ENCODE measurements around the gene IL4R. TPM values are rescaled to one million over a fixed set of nuclear protein-coding genes. Genes with fewer than 3 reads are reported as not detected.

IL4R gene
- total and polyA plus RNA-seq, 7 donors, result 16.9 to 177 (median 55.3) TPM

GRCh38 chr16:27284865-27285675 lies 28.7 kb upstream of the IL4R start:
- Histone ChIP-seq H3K27ac (no peak overlapping the region), H3K4me3 (no peak overlapping the region), H3K4me1 (no peaks in the 10 kb centered on the region), H3K36me3 (no peaks in the 10 kb centered on the region), H3K27me3 (no peaks in the 10 kb centered on the region), H3K9me3 (no peaks in the 10 kb centered on the region)
- TF ChIP-seq POLR2AphosphoS5 (IDR thresholded peaks at IDR 0.05), result no peak
- TF ChIP-seq EP300 (IDR thresholded peaks at IDR 0.05), result no peak
- TF ChIP-seq CTCF (IDR thresholded peaks at IDR 0.05), result no peak
- no peak for TF ChIP-seq POLR2A (IDR thresholded peaks at IDR 0.05)
- no peak for DNase-seq
- 85 to 86% methylated on average over 7 of the region's 7 CpGs for WGBS, 2 donors
- intact Hi-C loops (cut with DNase I), result no loop called here

GRCh38 chr16:27285676-27286196 lies 28.0 kb upstream of the IL4R start:
- H3K27me3 ChIP-seq, result no peaks in the 10 kb centered on the region
- intact Hi-C loops (cut with DNase I), result no loop called here
- no peaks in the 10 kb centered on the region for H3K9me3 ChIP-seq
- 79 to 87% methylated on average over 6 of the region's 6 CpGs for WGBS, 2 donors
- H3K36me3 ChIP-seq, result no peaks in the 10 kb centered on the region
- TF ChIP-seq EP300 (IDR thresholded peaks at IDR 0.05), result no peak
- TF ChIP-seq POLR2AphosphoS5 (IDR thresholded peaks at IDR 0.05), result no peak
- TF ChIP-seq POLR2A (IDR thresholded peaks at IDR 0.05), result no peak
- no peak for TF ChIP-seq CTCF (IDR thresholded peaks at IDR 0.05)
- peak overlapping the region in 1 of 4 donors; percentile 48 for H3K27ac ChIP-seq
- H3K4me3 ChIP-seq, result no peak overlapping the region
- DNase-seq, result no peak
- no peaks in the 10 kb centered on the region for H3K4me1 ChIP-seq

- Histone ChIP-seq H3K36me3 (no peaks in the 10 kb centered on the region), H3K4me1 (no peaks in the 10 kb centered on the region), H3K4me3 (no peak overlapping the region), H3K27ac (peak overlapping the region in 1 of 4 donors; percentile 48), H3K9me3 (no peaks in the 10 kb centered on the region), H3K27me3 (no peaks in the 10 kb centered on the region)
- DNase-seq, result no peak
- WGBS, 2 donors, result 61 to 84% methylated on average over 4 of the region's 4 CpGs
- TF ChIP-seq EP300 (IDR thresholded peaks at IDR 0.05) (no peak), POLR2AphosphoS5 (IDR thresholded peaks at IDR 0.05) (no peak), POLR2A (IDR thresholded peaks at IDR 0.05) (no peak), CTCF (IDR thresholded peaks at IDR 0.05) (no peak)
- intact Hi-C loops (cut with DNase I), result no loop called here
These were observed 27.3 kb upstream of the IL4R start for GRCh38 chr16:27286451-27286850.

- intact Hi-C loops (cut with DNase I), result no loop called here
- peak overlapping the region in 1 of 4 donors; percentile 48 for H3K27ac ChIP-seq
- no peaks in the 10 kb centered on the region for H3K36me3 ChIP-seq
- H3K9me3 ChIP-seq, result no peaks in the 10 kb centered on the region
- no peak overlapping the region for H3K4me3 ChIP-seq
- no peaks in the 10 kb centered on the region for H3K4me1 ChIP-seq
- 96 to 97% methylated on average over 8 of the region's 8 CpGs for WGBS, 2 donors
- TF ChIP-seq EP300 (IDR thresholded peaks at IDR 0.05) (no peak), CTCF (IDR thresholded peaks at IDR 0.05) (no peak), POLR2AphosphoS5 (IDR thresholded peaks at IDR 0.05) (no peak), POLR2A (IDR thresholded peaks at IDR 0.05) (no peak)
- H3K27me3 ChIP-seq, result no peaks in the 10 kb centered on the region
- no peak for DNase-seq
These were observed 26.5 kb upstream of the IL4R start for GRCh38 chr16:27287051-27287811.
